ENCODE measurements around the gene ASF1B. TPM values are rescaled to one million over a fixed set of nuclear protein-coding genes. Genes with fewer than 3 reads are reported as not detected.
A peak's percentile ranks its signal among the peaks of the same experiment; 100 is the strongest.

Gene ASF1B
- total and polyA plus RNA-seq, 2 donors (not counting 1 experiment from before 2014, with no cell fraction given), result 1.9 to 2.5 TPM

- no peak for ATAC-seq (ENCODE audit: low read depth)
- CTCF ChIA-PET, result interaction anchor here (1.0 to 1.7 kb wide), 4 partner anchors 9 to 258 kb away, joined by 3 to 5 read pairs (median 4); partner anchors contain the start of gene ASF1B
Measured at GRCh38 chr19:14148751-14149410, 12.5 kb upstream of the ASF1B start.

More at GRCh38 chr19:14148751-14149410, 12.5 kb upstream of the ASF1B start:
- Histone ChIP-seq H3K27ac (ENCODE audit: low read length in 2 of 2) (peak overlapping the region in 1 of 2 donors; percentile 38), H3K36me3 (replicated peaks in 1 of 2; ENCODE audit: control extremely low read depth in 1 of 2, control insufficient read depth in 1 of 2, extremely low read depth in 1 of 2, insufficient read depth in 2 of 2, low read length in 1 of 2) (no peaks in the 10 kb centered on the region), H2AFZ (ENCODE audit: insufficient read depth, low read depth, low read length, poor library complexity, severe bottlenecking) (peak overlapping the region; percentile 80), H3K4me1 (ENCODE audit: control insufficient read depth in 2 of 2, insufficient read depth in 2 of 2, low read length in 2 of 2) (peaks cover 19 to 27% of the 10 kb centered on the region in 2 donors), H3K4me3 (ENCODE audit: control extremely low read depth in 1 of 5, extremely low read depth in 1 of 5, insufficient read depth in 1 of 5, low read depth in 2 of 5, low read length in 4 of 5) (peak overlapping the region in 3 of 5 experiments; percentile 46 to 61 (median 54)), H4K20me1 (ENCODE audit: control insufficient read depth, insufficient read depth, low read length, poor library complexity, severe bottlenecking) (no peaks in the 10 kb centered on the region), H3K4me2 (replicated peaks; ENCODE audit: low read depth, low read length, poor library complexity, severe bottlenecking) (peak overlapping the region; percentile 88), H3K9me3 (ENCODE audit: control extremely low read depth in 1 of 3, control insufficient read depth in 2 of 3, insufficient read depth in 1 of 3, low read length in 2 of 3) (no peaks in the 10 kb centered on the region), H3K9ac (ENCODE audit: low read length) (peak overlapping the region; percentile 44), H3K27me3 (replicated peaks in 1 of 4; ENCODE audit: control extremely low read depth in 1 of 4, control insufficient read depth in 3 of 4, insufficient read depth in 4 of 4, low read length in 3 of 4) (no peaks in the 10 kb centered on the region), H3K79me2 (ENCODE audit: control insufficient read depth, insufficient read depth, low read length) (peaks cover 52% of the 10 kb centered on the region)
- intact Hi-C loops (cut with micrococcal nuclease), result no loop called here
- TF ChIP-seq CTCF (IDR thresholded peaks at IDR 0.05) (no peak), EZH2 (IDR thresholded peaks at IDR 0.05; ENCODE audit: borderline replicate concordance, insufficient read depth, low read depth, low read length, poor library complexity, severe bottlenecking) (no peak)
- no peaks in the 10 kb centered on the region for H3K27me3 Mint-ChIP-seq
- no peaks in the 10 kb centered on the region for H3K9me3 Mint-ChIP-seq (ENCODE audit: insufficient read depth)
- WGBS (ENCODE audit: insufficient coverage), result 60% methylated on average over 1 of the region's 13 CpGs
- peaks cover 17% of the 10 kb centered on the region for H3K4me1 Mint-ChIP-seq
- H3K27ac Mint-ChIP-seq, result peak overlapping the region; percentile 86
- peak overlapping the region; percentile 79 for H3K4me3 Mint-ChIP-seq
- no peak for DNase-seq
- POLR2A ChIA-PET, result no interaction called here
